ENCODE measurements around the gene ZFAND3.
A peak's percentile ranks its signal among the peaks of the same experiment; 100 is the strongest.

The ZFAND3 gene

DNA sequence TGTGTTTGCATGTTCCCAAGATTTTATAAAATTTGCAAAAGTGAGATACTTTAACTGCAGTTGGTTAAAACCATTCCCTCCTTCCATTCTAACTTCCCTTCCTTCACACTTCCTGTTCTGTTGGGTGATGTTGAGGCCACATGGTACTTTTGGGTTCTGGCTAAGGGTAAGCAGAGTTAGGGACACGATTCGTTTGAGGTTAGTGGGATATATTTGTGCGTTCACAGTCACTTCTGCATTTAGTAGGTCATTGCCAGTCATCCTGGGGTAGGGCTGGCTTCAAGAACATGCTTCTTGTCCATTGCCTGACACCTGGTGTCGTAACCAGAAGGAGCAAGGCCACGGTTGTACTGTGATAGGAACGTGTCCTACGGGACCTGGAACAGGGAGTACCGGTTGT lies 340.1 kb downstream of the ZFAND3 start:
- DNase-seq = no peak

DNA sequence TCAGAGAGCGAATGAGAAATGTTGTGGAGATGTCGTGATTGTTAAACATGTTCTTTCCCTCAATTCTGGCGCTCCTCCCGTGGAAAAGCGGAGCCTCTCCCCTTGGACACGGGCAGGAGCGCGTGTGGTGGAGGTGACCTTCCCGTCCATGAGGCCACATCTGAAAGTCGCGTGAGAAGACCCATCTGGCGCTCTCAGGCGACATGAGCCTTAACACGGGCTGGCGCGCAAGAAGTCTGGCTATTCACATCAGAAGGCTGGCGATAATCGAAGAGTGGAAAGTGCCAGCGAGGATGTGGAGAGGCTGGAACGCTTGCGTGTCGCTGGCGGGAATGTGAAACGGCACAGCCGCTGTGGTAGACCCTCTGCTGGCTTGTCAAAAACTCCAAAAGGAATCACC lies 341.3 kb downstream of the ZFAND3 start:
- no peak for DNase-seq

DNA sequence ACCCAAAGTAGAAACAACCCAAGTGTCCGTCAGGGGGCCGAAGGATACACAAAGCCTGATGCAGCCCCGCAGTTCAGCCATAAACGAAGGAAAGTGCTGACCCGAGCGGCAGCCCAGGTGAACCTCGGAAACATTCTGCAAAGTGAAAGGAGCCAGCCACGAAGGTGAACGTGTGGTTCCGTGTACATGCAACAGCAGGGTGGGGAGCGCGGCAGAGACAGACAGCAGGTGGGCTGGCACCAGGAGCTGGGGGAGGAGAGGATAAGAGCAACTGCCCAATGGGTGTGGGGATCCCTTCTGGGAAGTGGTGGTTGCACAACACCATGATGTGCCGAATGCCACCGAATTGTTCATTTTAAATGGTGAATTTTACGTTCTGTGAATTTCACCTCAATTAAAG lies 341.8 kb downstream of the ZFAND3 start:
- no peak for DNase-seq

DNA sequence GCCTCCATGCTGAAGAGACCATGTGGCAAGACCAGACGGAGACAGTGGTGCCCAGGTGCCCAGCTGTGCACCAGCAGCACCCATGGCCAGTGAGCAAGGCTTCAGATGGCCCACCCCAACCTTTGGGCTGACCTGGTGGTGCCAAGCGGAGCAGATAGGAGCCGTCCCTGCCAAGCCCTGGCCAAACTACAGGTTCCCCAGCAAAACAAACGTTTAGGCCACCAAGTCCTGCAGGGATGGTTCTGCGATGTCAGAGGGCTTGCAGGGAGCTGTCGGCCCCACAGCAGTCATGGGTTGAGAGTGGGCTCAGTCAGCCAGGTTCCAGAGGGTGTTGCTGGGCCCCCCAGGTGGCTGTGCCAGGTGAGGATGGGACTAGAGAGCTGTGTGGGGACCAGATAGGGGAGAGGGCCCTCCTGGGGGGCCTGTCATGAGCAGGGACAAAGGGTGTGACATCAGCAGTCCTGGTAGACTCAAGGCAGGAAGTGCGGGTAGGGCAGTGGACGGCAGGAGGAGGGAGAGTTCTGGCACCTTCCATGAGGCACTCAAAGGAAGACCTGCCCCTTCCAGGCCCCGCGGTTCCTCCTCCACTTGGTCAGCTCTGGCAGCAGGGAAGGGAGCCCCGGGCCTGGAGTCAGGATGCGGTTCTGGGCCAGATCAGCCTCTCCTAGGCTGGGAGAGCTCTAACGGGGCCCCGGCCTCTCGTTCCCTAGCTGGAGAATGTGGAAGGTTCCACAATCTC lies 342.4 kb downstream of the ZFAND3 start:
- no peak for DNase-seq

DNA sequence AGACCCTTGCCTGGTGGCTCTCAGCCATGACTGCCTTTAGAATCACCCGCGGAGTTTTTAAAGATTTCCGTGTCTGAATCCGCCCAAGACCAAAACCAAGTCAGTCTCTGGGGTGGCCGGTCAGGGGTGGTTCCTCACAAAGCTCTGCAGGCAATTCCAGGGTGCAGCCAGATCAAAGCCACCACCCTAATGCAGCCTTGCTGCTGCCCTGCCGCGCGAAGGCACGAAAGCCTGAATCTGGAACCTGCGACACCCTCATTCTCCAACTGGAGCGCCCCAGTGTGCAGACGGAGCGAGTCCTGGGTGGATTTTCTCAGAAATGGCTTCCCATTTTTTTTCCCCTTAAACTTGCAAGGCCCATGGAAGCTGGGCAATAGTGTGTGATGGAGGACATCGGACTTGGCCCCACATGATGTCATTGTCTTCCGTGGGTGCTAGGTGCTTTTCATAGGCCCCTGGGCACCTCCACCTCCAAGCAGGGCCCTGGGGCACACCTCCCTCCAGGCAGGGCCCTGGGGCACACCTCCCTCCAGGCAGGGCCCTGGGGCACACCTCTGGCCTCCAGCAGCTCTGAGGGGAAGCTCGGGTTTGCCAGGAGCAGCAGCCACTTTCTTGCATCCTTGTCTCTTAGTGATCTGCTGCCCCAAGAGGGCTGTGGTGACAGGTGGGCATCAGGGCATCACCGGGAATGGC lies 343.1 kb downstream of the ZFAND3 start:
- no peak for DNase-seq

DNA sequence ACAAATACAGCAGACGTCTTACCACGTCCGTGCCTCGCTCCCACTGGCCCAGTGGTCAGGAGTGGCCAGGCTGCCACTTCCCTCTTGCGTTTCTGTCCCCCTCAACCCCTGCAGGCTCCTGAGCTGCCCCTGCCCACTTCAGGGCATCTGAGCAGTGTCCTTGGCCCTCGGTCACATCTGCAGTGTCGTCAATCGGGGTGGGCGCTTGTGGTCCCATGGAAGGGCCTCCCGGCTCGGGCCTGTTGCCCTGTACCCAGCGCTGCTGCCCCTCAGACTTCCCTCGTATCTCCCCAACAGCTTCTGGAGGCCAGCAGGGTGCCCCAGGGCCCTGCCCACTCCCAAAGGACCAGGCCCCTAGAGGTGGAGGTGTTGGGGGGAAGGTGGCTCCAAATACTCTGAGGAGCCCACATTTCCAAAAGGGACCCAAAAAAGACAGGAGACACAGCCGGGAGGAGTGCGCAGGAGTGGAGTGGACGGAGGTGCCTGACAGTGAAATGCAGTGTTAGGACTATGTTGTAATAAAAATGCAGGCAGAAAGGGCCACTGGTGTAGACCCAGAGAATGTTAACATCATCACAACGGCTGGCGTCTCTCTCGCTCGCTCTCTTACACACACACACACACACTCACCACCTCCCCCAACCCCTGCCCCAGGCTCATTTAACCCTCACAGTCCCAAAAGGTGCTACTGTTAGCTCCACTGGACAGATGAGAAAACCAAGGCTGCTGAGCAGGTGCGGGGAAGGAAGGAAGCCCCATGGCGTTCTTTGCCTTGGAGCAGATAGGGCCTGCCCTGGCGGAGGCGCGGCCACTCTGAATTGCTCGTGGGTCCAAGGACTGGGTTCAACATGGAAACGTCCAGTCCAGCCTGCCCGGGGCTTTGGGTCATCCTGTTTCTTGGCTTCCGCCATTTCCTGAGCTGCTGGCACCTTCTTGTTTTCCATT lies 343.9 kb downstream of the ZFAND3 start:
- DNase-seq = no peak

DNA sequence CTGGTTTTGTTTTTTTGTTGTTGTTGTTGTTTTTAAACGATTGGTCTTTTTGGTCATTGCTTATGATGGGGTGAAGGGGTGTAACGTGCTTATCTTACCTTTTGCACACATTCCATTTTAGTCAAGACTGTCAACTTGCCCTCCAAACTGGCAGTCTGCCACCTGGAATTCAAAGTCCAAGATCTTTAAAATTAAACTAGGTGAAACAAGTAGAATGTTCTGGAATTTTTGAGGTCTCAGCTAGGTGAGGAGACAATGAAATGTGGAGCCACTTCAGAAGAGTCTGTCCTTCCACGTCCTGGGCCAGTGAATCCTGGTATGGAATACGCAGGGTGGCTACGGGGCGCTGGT lies 344.6 kb downstream of the ZFAND3 start:
- no peak for DNase-seq

DNA sequence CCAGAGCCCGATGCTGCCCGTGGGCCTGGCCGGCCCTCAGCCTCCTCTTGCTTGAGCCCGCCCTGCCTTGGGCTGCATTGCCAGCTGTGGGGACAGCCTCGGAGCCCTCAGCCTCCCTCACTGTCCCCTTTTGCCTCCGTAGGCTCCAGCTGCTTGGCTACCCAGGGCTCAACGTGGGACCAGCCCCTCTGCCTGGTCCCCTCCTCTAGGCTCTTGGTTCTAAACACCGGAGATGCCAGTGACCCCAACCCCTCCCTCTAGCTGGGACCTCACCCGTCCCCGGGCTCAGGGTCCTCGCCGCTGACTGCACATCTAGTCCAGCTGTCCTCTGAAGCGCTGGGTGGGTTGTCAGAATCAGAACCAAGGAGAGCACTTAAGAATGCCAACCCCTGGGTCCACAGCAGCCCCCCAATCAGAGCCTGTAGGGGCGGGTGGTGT lies 345.2 kb downstream of the ZFAND3 start:
- no peak for DNase-seq

DNA sequence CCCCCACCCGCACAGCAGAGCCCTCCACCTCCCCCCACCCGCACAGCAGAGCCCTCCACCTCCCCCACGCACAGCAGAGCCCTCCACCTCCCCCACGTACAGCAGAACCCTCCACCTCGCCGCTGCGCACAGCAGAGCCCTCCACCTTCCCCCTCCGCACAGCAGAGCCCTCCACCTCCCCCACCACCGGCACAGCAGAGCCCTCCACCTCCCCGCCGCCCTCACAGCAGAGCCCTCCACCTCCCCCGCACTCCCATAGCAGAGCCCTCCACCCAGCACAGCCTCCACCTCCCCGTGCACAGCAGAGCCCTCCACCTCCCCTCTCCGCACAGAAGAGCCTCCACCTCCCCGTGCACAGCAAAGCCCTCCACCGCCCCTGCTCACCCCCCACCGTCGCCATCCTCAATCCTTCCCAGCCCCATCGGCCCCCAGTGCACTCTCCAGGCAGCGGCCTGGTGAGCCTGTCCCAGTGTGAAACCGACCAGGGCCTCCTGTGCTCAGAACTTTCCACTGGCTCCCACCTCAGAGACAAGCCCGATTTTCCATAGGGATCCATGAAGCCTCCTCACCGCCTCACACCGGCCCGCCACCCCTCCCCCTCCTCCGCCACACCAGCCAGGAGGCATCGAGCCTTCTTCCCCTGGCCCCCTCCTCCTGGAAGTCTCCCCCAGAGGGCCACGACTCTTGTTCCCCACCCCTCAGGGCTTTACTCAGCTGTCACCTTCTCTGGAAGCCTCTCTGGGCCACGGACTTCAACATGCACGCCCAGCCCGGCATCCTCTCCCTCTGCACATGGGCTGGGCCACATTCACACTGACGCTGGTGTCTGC lies 347.1 kb downstream of the ZFAND3 start:
- DNase-seq = no peak

DNA sequence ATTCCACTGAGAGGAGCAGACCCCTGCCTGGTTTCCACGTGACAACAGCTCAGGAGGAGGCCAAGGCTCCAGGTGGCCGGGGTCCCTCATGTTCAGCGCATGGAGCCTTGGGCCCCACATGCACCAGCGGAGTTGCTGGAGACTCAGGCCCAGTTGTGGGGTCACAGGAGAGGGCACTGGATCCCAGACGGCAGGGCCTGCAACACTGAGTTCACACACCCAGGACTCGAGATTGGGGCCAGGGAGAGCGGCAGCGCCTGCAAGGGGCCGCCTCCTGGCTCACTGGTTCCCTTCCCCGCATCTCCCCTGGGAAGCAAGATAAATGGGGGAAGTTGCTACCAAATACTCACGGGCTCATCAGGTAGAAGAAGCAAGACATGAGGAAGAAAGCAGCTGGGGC lies 348.1 kb downstream of the ZFAND3 start:
- no peak for DNase-seq

DNA sequence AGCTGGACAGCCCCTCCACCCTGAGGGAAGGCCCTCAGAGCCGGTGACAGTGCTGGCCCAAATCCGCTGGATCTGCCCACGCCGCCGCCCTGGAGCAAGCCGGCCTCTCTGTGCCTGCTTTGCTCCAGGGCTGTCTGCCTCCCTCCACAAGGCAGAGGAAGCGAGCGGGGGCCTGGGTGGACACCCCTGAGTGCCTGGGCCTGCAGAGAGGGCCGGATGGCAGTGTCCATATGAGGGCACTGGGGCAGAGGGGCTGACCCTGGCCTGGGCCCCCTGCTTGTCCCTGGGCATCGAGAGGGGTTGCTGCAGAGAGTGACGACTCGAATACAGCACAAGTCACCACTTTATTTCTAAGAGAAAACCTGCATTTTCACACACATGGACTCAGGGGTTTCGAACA lies 348.6 kb downstream of the ZFAND3 start:
- no peak for DNase-seq

DNA sequence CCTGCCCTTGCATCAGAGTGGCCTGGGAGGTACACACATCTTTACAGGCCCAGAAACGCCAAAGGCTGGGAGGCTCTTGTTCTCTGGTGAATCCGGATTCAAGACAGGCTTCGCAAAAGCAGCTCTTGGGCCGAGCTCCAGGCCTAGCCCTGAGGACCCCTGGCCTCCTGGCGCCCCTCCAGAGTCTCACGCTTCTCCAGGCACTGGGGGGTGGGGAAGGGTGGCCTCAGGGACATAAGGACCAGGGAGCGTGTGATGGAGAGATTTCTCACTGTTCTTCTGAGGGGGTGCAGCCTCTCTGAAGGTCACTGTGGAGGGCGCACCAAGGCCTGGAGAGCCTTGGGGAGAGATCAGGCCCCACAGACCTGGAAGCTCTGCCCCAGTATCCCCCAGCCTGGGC lies 349.2 kb downstream of the ZFAND3 start:
- DNase-seq = no peak

DNA sequence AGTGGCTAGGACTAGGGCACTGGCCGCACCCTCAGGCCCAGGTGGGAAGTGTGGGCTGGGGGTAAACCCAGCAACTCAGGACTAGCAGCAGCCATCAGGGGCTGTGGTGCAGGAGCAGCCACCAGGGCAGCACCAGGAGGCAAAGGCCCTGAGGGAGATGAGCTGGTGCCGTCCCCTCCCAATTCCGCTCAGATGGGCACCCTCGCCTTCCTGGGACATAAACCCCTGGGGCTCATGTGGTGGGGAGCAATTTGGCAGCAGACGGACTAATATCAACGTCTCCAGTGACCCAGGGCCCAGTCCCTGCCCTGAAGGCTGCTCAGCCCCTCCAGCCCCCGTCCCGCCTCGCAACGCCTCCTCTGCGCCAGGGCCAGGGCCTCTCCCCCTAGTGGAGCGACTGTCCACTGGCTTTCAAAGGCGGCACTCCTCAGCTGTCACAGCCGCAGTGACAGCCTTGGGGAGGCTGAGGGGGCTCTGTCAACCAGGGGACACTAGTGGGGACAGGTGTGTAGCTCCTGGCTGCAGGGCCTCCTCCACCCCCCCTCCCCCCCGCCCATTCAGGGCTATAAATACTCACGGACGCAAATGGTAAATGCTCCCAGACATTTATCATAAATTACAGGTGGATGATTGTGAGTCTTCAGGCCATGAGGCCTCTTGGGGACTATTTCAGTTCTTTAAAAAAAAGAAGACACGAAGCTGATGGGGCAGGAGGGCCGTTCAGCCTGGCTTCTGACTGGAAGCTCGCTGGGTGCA lies 349.9 kb downstream of the ZFAND3 start:
- no peak for DNase-seq

DNA sequence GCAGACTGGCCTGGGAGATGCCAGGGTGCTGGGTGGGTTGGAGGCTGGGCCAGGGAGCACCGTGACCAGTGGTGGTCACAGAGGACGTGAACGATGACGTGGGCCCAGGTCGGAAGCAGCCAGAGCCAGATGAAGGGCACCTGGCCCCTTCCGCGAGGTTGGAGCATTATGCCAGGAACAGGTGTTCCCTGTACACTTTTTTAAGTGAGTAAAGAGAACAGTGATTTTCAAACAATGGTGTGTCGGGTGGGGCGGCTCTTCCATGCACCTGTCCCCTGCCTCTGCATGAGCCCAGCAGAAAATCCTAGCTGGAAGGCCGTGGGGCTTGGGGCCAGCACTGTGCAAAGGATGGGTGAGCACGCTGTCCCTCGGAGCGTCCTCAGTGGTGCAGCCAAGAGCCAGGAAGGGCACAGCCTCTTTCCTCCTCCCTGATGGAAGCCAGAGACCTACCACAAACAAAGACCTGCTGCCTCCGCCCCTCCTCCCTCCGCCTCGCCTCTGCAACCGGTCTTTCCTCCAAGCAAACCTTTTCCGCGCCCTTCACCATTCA lies 350.5 kb downstream of the ZFAND3 start:
- peak; percentile 98 for DNase-seq

DNA sequence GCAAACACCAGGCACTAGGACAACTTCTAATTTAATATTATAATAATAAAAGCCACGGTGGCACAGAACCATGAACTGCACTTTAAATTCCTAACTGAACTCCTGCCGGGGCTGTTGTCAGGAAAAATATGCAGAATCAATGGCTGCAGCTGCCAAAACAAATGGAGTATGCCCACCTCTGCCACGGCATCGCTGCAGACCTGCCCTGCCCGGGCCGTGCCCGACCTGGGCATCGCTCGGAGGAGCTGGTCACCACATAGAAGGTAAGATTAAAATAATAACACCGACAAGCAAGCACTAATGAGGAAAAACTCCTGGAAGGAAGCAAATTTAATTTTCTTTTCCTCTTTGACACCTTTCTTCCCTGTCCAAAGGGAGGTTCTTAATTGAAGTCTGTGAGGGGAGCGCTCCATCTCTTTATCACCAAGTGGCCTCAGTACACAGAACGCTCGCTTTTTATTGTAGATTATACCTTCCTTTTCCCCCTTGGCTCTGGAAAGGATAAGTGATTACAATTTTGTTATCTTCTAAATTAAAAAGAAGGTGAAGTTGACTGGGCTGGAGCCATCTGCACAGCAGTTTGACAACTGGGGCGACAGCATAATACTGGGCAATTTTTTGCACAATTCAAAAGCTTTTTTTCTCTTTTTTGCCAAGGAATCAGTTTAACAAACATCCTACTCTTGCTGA lies 351.3 kb downstream of the ZFAND3 start:
- no peak for DNase-seq

DNA sequence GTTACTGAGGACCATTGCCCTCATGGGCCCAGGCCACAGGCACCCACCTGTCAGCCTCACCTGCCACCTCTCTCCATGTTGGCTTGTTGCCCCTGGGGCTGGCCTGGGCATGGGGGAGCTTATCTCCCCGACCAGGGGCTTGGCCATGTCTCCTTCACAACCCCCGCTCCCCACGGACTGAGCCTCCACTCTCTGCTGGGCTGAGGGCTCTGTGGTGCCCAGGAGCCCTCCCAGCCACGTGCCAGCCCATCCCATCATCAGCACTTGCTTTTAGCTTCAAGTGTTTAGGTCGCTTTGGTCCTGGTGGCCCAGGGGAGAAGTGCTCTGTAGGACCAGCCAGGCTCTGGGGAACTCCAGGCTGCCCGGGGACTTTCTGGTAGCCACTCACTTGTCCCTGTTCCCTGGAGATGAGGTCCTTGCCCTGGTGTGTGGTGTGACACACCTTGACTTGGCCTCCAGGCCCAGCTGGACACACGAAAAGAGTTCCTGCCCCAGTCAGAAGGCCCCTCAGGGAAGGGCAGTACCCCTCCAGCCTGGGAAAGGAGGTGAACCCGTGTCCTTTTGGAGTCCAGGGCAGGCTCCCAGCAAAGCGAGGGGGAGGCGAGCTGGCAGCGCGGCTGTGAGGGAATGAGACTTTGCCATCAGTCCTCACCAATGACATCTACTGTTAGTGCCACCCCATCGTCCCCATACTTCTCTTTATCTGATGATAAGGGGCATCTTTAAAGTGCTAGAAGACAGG lies 352.6 kb downstream of the ZFAND3 start:
- DNase-seq = no peak

DNA sequence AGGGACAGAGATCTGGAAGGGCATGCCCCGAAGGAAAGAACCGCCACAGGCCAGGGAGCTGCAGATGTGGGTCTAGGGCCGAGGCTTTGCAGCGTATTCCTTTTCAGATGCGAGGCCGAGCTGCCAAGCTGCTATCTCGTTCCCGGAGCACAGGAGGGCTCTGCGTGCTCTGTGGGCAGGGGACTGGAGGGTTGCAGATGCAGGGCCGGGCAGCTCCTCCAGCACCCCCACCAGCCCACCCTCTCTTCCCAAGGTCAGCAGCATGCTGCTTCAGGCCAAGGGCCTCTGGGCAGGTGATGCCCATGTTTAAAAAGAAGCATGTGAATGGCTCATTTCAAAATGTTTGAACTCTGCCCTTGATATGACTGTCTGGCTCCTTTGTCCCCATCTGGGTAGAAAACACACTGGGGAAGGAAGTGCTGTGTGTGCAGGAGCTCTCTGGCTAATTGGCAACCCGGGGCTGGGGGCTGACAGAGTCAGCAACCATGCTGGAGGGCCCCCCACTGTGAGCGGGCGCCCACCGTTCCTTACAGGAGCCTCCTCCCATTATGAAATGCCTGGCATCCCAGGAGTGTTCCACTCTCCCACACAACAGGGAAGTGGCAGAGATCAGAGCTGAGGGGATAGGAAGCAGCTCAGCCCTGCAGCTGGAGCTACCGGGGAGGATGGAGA lies 353.3 kb downstream of the ZFAND3 start:
- no peak for DNase-seq

DNA sequence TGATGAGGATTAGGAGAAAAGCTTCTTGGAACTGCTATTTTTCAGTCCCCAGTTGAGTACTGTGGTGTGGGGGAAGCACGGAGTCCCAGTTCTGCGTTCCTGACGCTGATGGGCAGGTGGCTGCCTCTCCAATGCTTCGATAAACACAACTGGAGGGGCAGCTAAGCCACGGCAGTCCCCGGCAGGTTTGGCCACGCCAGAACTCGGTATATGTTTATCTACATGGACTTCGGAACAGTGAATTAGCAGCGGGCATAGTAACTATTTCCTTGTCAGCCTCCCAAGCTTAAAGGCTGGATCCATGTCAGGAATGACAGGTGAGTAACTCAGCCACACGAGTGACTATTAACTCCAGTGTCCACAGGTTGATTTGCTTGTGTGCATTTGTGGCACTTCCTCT lies 354.4 kb downstream of the ZFAND3 start:
- DNase-seq = no peak

DNA sequence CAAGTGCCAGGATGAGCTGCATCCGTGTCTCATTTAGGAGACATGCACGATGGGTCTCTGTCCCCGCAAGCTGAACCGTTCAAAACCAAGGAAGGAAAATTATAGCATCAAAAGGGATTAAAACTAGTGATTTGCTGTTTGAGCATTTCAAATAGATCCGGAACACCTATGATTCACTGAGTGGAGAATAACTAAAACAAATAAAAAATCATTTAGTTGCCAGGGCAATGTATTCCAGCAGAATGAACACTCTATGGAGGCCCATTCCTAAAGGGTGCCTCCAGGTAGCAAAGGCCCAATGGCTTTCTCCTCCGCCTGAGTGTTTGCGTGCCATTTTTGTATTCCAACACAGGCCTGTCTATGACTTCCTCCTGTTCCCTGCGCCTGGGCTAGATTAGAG lies 354.8 kb downstream of the ZFAND3 start:
- no peak for DNase-seq
